Measurements from ENCODE around the gene TPD52L1.

DNA sequence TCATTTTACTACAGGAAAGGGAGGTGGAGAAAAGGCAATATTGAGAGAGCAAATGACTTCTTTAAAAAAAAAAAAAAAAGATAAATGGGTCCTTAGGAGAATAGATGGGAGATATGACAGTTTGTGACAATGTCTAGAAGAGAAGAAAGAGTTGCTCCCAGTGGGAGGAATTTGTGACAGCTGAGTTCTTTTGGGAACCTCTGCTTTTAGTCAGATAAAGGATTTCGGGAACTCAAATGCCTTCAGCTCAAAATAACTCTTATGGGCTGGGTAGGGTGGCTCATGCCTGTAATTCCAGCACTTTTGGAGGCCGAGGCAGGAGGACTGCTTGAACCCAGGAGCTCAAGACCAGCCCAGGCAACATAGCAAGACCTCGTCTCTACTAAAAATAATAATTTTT lies 13.1 kb downstream of the TPD52L1 start:
- TF ChIP-seq CEBPB (IDR thresholded peaks at IDR 0.05; ENCODE audit: borderline replicate concordance in 1 of 2, low read depth in 2 of 2, low read length in 2 of 2) = no peak
- no peak for TF ChIP-seq USF2 (IDR thresholded peaks at IDR 0.05; ENCODE audit: borderline replicate concordance, low read depth, low read length)
- TF ChIP-seq RB1 (IDR thresholded peaks at IDR 0.05; ENCODE audit: borderline replicate concordance) = no peak
- no peak for TF ChIP-seq CTCF (IDR thresholded peaks at IDR 0.05 in 2 of 3, conservative IDR thresholded peaks at IDR 0.05 in 1 of 3; ENCODE audit: control insufficient read depth in 2 of 3, extremely low read depth in 1 of 3, insufficient read depth in 1 of 3, low read depth in 3 of 3, low read length in 3 of 3)
- TF ChIP-seq SREBF1 (IDR thresholded peaks at IDR 0.05; ENCODE audit: low read length) = no peak
- TF ChIP-seq, protein P1, sequence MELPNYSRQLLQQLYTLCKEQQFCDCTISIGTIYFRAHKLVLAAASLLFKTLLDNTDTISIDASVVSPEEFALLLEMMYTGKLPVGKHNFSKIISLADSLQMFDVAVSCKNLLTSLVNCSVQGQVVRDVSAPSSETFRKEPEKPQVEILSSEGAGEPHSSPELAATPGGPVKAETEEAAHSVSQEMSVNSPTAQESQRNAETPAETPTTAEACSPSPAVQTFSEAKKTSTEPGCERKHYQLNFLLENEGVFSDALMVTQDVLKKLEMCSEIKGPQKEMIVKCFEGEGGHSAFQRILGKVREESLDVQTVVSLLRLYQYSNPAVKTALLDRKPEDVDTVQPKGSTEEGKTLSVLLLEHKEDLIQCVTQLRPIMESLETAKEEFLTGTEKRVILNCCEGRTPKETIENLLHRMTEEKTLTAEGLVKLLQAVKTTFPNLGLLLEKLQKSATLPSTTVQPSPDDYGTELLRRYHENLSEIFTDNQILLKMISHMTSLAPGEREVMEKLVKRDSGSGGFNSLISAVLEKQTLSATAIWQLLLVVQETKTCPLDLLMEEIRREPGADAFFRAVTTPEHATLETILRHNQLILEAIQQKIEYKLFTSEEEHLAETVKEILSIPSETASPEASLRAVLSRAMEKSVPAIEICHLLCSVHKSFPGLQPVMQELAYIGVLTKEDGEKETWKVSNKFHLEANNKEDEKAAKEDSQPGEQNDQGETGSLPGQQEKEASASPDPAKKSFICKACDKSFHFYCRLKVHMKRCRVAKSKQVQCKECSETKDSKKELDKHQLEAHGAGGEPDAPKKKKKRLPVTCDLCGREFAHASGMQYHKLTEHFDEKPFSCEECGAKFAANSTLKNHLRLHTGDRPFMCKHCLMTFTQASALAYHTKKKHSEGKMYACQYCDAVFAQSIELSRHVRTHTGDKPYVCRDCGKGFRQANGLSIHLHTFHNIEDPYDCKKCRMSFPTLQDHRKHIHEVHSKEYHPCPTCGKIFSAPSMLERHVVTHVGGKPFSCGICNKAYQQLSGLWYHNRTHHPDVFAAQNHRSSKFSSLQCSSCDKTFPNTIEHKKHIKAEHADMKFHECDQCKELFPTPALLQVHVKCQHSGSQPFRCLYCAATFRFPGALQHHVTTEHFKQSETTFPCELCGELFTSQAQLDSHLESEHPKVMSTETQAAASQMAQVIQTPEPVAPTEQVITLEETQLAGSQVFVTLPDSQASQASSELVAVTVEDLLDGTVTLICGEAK (IDR thresholded peaks at IDR 0.05; ENCODE audit: borderline replicate concordance) = no peak
- no peak for TF ChIP-seq PML (IDR thresholded peaks at IDR 0.05; ENCODE audit: low read length)
- no peak for TF ChIP-seq MYB (IDR thresholded peaks at IDR 0.05; ENCODE audit: borderline replicate concordance, low read depth, low read length)
- no peak for TF ChIP-seq JUND (IDR thresholded peaks at IDR 0.05; ENCODE audit: low read depth, low read length)
- no peak for TF ChIP-seq FOXM1 (IDR thresholded peaks at IDR 0.05; ENCODE audit: low read depth, low read length)
- no peak for TF ChIP-seq TARDBP (IDR thresholded peaks at IDR 0.05; ENCODE audit: borderline replicate concordance)
- no peak for TF ChIP-seq POLR2AphosphoS5 (IDR thresholded peaks at IDR 0.05; ENCODE audit: low read length)
- TF ChIP-seq, protein P2, sequence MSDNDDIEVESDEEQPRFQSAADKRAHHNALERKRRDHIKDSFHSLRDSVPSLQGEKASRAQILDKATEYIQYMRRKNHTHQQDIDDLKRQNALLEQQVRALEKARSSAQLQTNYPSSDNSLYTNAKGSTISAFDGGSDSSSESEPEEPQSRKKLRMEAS (IDR thresholded peaks at IDR 0.05; ENCODE audit: low read depth, low read length) = no peak

All from GM12878 (cell line).